ENCODE results near the gene MAML2. TPM values are rescaled to one million over a fixed set of nuclear protein-coding genes. Genes with fewer than 3 reads are reported as not detected.

MAML2 gene
- polyA plus RNA-seq, 1 of the 3 experiments (the other 2 are of a cell fraction), result 20.1 TPM

DNA sequence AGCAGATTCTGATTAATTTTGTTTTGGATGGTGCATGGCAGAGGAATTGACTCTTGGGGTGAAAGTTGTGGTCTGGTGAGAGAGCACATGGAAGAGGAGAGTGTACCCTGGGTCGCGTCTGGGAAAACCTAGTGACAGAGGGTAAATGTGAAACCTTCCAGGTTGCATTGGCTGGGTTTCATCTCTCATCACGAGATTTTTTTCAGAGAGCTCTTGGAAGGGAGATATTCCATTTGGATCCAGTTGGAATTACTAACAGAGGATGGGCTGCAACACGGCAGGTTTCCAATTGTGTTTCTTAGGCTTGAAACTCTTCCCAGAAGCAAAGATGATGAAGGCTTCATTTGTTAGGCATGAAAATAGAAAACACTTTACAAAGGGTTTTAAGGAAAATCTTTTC is 309.4 kb downstream of the MAML2 start (continued):
- TF ChIP-seq, protein P1, sequence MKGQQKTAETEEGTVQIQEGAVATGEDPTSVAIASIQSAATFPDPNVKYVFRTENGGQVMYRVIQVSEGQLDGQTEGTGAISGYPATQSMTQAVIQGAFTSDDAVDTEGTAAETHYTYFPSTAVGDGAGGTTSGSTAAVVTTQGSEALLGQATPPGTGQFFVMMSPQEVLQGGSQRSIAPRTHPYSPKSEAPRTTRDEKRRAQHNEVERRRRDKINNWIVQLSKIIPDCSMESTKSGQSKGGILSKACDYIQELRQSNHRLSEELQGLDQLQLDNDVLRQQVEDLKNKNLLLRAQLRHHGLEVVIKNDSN (IDR thresholded peaks at IDR 0.05; ENCODE audit: borderline replicate concordance, low read depth), result no peak
- TF ChIP-seq, protein P2, sequence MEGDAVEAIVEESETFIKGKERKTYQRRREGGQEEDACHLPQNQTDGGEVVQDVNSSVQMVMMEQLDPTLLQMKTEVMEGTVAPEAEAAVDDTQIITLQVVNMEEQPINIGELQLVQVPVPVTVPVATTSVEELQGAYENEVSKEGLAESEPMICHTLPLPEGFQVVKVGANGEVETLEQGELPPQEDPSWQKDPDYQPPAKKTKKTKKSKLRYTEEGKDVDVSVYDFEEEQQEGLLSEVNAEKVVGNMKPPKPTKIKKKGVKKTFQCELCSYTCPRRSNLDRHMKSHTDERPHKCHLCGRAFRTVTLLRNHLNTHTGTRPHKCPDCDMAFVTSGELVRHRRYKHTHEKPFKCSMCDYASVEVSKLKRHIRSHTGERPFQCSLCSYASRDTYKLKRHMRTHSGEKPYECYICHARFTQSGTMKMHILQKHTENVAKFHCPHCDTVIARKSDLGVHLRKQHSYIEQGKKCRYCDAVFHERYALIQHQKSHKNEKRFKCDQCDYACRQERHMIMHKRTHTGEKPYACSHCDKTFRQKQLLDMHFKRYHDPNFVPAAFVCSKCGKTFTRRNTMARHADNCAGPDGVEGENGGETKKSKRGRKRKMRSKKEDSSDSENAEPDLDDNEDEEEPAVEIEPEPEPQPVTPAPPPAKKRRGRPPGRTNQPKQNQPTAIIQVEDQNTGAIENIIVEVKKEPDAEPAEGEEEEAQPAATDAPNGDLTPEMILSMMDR (IDR thresholded peaks at IDR 0.05), result no peak

DNA sequence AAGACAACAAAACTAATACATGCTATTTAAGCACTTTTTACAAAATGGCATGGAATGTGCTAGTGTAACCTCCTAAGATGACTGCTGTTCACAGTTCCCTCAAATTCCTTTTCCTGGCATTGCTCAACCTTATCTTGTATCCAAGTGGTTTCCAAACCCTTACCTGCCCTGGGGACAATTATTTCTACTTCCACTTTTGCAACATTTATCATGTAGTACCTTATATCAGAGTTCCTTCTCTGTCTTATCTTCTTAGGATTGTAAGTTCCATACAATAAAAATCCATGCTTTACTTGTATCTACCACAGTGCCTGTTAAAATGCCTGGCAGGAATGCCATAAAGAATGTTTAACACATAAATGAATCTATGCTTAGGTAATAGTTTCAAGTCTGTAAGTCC is 309.9 kb downstream of the MAML2 start:
- Histone ChIP-seq H3K9ac (no peak overlapping the region), H3K9me2 (no peaks in the 10 kb centered on the region), H3K4me2 (no peak overlapping the region), H3K27ac (ENCODE audit: low read depth in 2 of 2, low read length in 1 of 2) (no peak overlapping the region), H3K27me3 (ENCODE audit: insufficient read depth) (no peaks in the 10 kb centered on the region), H3K4me1 (ENCODE audit: control insufficient read depth in 1 of 2, insufficient read depth in 2 of 2, low read depth in 1 of 2, low read length in 1 of 2) (no peaks in the 10 kb centered on the region), H3K79me2 (ENCODE audit: insufficient read depth) (peaks cover 47% of the 10 kb centered on the region), H2AFZ (ENCODE audit: low read depth) (no peak overlapping the region), H3K36me3 (replicated peaks in 1 of 2; ENCODE audit: control insufficient read depth in 1 of 2, insufficient read depth in 2 of 2, low read length in 1 of 2) (peaks cover 0 to 13% of the 10 kb centered on the region in 2 experiments), H4K20me1 (ENCODE audit: insufficient read depth) (no peaks in the 10 kb centered on the region), H3K4me3 (ENCODE audit: low read depth in 2 of 2, low read length in 1 of 2) (no peak overlapping the region), H3F3A (replicated peaks; ENCODE audit: insufficient read depth) (peaks cover 6% of the 10 kb centered on the region), H3K9me3 (no peaks in the 10 kb centered on the region)
- TF ChIP-seq POLR2AphosphoS5 (IDR thresholded peaks at IDR 0.05; ENCODE audit: low read depth, low read length) (no peak), EZH2phosphoT487 (IDR thresholded peaks at IDR 0.05; ENCODE audit: borderline replicate concordance, low read depth) (no peak), SMC3 (IDR thresholded peaks at IDR 0.05; ENCODE audit: low read depth, low read length) (no peak), MXI1 (IDR thresholded peaks at IDR 0.05; ENCODE audit: low read depth, low read length) (no peak), GABPA (IDR thresholded peaks at IDR 0.05; ENCODE audit: low read depth) (no peak), TCF12 (IDR thresholded peaks at IDR 0.05) (no peak), CHD2 (IDR thresholded peaks at IDR 0.05; ENCODE audit: low read length, partially characterized antibody) (no peak), RAD21 (IDR thresholded peaks at IDR 0.05; ENCODE audit: low read length) (no peak)
- TF ChIP-seq, protein P1 (IDR thresholded peaks at IDR 0.05; ENCODE audit: borderline replicate concordance, low read depth), result no peak
- POLR2A ChIA-PET, result no interaction called here
- CTCF ChIA-PET, result no interaction called here
- no peak for DNase-seq

DNA sequence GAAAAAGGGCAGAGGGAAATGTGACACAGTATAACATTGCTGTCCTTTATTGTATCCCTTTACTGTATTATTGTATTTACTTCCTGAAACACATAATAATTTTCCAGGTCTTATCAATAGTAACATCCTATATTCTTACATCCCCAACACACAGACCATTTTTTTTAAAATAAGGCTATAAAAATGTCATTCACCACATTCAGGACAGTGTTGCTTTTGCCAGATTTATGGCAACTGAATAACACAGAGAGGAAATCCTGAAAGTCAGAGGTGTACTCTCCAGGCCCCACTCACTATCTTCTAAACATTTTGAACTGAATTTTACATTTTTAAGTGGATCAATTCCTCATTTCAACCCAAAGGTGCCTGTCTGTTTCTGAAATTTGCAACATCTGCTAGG is 314.2 kb downstream of the MAML2 start:
- Histone ChIP-seq H2AFZ (ENCODE audit: low read depth) (no peak overlapping the region), H3K9ac (no peak overlapping the region), H3F3A (replicated peaks; ENCODE audit: insufficient read depth) (peaks cover 3% of the 10 kb centered on the region), H3K9me3 (no peaks in the 10 kb centered on the region), H3K4me3 (ENCODE audit: low read depth in 2 of 2, low read length in 1 of 2) (no peak overlapping the region), H3K27ac (ENCODE audit: low read depth in 2 of 2, low read length in 1 of 2) (no peak overlapping the region), H3K4me1 (ENCODE audit: control insufficient read depth in 1 of 2, insufficient read depth in 2 of 2, low read depth in 1 of 2, low read length in 1 of 2) (peaks cover 0 to 2% of the 10 kb centered on the region in 2 experiments; a peak in 1 of 4 replicates), H3K4me2 (no peak overlapping the region), H3K36me3 (replicated peaks in 1 of 2; ENCODE audit: control insufficient read depth in 1 of 2, insufficient read depth in 2 of 2, low read length in 1 of 2) (peaks cover 0 to 8% of the 10 kb centered on the region in 2 experiments), H3K9me2 (no peaks in the 10 kb centered on the region), H3K27me3 (ENCODE audit: insufficient read depth) (no peaks in the 10 kb centered on the region), H3K79me2 (ENCODE audit: insufficient read depth) (peaks cover 46% of the 10 kb centered on the region), H4K20me1 (ENCODE audit: insufficient read depth) (no peaks in the 10 kb centered on the region)
- ChIA-PET CTCF (interaction anchor here (1.1 kb wide), 1 partner anchor 42 kb away, joined by 3 read pairs; no protein-coding TSS in a partner anchor), POLR2A (no interaction called here)
- DNase-seq, result no peak
- TF ChIP-seq EP300 (IDR thresholded peaks at IDR 0.05; ENCODE audit: borderline replicate concordance in 1 of 2, low read depth in 1 of 2, low read length in 1 of 2), result no peak
- TF ChIP-seq, protein P3, sequence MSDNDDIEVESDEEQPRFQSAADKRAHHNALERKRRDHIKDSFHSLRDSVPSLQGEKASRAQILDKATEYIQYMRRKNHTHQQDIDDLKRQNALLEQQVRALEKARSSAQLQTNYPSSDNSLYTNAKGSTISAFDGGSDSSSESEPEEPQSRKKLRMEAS (IDR thresholded peaks at IDR 0.05; ENCODE audit: low read depth), result no peak
- TF ChIP-seq, protein P4, sequence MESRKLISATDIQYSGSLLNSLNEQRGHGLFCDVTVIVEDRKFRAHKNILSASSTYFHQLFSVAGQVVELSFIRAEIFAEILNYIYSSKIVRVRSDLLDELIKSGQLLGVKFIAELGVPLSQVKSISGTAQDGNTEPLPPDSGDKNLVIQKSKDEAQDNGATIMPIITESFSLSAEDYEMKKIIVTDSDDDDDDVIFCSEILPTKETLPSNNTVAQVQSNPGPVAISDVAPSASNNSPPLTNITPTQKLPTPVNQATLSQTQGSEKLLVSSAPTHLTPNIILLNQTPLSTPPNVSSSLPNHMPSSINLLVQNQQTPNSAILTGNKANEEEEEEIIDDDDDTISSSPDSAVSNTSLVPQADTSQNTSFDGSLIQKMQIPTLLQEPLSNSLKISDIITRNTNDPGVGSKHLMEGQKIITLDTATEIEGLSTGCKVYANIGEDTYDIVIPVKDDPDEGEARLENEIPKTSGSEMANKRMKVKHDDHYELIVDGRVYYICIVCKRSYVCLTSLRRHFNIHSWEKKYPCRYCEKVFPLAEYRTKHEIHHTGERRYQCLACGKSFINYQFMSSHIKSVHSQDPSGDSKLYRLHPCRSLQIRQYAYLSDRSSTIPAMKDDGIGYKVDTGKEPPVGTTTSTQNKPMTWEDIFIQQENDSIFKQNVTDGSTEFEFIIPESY (IDR thresholded peaks at IDR 0.05; ENCODE audit: borderline replicate concordance, low read depth), result no peak
- TF ChIP-seq RCOR1 (IDR thresholded peaks at IDR 0.05; ENCODE audit: low read length), result no peak
- TF ChIP-seq RAD21 (IDR thresholded peaks at IDR 0.05; ENCODE audit: low read length), result no peak
- no peak for TF ChIP-seq TCF12 (IDR thresholded peaks at IDR 0.05)
- TF ChIP-seq FOXJ3 (CRISPR knock-in tag; IDR thresholded peaks at IDR 0.05), result no peak
- TF ChIP-seq YY1 (IDR thresholded peaks at IDR 0.05; ENCODE audit: low read depth), result no peak
- no peak for TF ChIP-seq EZH2phosphoT487 (IDR thresholded peaks at IDR 0.05; ENCODE audit: borderline replicate concordance, low read depth)
- TF ChIP-seq FOXM1 (IDR thresholded peaks at IDR 0.05; ENCODE audit: low read depth), result no peak
- TF ChIP-seq NRF1 (IDR thresholded peaks at IDR 0.05; ENCODE audit: low read depth, low read length), result no peak
- TF ChIP-seq SIN3A (IDR thresholded peaks at IDR 0.05; ENCODE audit: borderline replicate concordance, low read depth, low read length), result no peak
- no peak for TF ChIP-seq NFIC (IDR thresholded peaks at IDR 0.05; ENCODE audit: borderline replicate concordance)
- TF ChIP-seq RFX5 (IDR thresholded peaks at IDR 0.05; ENCODE audit: low read length), result no peak
- no peak for TF ChIP-seq JUND (IDR thresholded peaks at IDR 0.05)
- no peak for TF ChIP-seq GATA2 (CRISPR knock-in tag; IDR thresholded peaks at IDR 0.05)

All from SK-N-SH (cell line).